NOMO-1 (cell line): ENCODE results near the gene MMP14.
"Not testable (repeated sequence)": the region's sequence is repeated elsewhere in the genome, so short reads cannot be mapped to it uniquely, and the experiment has no call there.

ENCODE experiments used
- DNase-seq, 2 experiments: peaks; one replicate each; lab custom pipeline; 2025; ENCODE audit not compliant: unreplicated experiment in 2 of 2; lab: John Stamatoyannopoulos, UW

Gene MMP14

GRCh38 chr14:22841311-22841710, 4.9 kb downstream of the MMP14 start:
- no peak for DNase-seq

DNA sequence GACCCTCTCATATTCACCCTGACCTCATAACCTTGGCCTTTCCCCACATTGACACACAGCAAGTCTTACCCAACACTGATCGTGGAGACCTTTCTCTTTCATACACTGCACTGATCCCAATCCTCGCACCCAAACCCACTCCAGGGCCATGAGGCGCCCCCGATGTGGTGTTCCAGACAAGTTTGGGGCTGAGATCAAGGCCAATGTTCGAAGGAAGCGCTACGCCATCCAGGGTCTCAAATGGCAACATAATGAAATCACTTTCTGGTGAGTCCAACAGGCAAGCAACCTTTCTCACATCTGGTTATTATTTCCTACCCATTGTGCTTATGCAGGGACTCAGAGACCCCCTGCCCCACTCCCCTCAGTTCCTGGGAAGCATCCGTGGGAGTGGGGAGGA, 5.4 kb downstream of the MMP14 start:
- DNase-seq, result no peak

DNA sequence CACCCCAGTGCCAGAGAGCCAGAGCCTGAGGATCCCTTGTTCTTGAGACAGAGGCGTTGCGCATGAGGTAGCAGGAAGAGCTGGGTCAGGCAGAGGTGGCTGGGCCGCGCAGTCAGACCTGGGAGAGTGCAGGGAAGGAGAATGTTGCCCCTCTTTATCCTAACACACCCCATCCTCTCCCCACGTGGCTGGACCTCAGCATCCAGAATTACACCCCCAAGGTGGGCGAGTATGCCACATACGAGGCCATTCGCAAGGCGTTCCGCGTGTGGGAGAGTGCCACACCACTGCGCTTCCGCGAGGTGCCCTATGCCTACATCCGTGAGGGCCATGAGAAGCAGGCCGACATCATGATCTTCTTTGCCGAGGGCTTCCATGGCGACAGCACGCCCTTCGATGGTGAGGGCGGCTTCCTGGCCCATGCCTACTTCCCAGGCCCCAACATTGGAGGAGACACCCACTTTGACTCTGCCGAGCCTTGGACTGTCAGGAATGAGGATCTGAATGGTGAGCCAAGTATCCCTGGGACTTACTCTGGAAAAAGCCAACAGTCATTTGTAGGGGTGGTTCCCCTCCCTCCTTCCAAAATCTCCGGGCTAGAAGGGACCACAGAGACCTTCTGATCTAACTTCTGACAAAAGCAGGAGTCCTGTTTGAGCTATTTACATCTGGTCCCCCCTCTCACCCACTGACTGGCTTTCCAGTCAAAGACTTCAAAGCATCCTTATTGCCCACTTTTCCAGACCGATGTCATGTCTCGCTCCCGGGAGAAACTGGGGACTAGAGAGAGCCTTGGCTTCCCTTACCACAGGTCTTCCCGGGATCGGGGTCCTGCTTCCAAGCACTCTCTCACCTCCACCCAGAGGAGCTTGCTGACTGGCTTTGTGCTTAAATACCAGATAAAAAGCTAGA, 6.1 kb downstream of the MMP14 start:
- DNase-seq, result no peak

GRCh38 chr14:22843123-22843925, 6.9 kb downstream of the MMP14 start:
- DNase-seq, result no peak

DNA sequence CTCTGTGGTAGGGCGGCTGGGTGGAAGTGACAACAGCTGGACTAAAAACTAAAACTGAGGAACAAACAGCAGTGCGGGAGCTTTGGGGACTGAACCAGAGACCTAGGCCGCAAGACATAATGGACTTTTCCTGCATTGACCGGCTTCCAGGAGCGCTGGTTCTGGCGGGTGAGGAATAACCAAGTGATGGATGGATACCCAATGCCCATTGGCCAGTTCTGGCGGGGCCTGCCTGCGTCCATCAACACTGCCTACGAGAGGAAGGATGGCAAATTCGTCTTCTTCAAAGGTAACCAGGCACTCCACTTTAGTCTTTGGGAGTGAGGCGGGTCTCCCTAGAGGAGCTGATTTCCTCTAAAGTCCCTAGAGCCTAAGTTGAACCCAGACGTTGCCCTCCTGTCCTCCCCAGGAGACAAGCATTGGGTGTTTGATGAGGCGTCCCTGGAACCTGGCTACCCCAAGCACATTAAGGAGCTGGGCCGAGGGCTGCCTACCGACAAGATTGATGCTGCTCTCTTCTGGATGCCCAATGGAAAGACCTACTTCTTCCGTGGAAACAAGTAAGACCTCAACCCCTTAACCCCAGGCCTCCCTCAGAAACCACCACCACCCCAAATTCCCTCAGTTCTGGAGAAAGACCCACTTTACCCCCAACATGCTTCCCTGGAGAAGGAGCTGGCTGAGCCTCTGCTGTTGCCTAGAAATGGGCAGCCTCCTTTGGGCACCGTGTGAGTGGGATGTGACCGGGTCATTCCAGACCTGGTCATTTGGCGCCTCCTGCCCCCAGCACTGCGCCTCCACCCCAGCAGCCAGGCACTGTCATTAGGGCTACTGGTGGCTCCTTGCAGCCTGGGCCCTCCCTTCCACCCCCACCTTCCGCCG, 8.1 kb downstream of the MMP14 start:
- no peak for DNase-seq

DNA sequence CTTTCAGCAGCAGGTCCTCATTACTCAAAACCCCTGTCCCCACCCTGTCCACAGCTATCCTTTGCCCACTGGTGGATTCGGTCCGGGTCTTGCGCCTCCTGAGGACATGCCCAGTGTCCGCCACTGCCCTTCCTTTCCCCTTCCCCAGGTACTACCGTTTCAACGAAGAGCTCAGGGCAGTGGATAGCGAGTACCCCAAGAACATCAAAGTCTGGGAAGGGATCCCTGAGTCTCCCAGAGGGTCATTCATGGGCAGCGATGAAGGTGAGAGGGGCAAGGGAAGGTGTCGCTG, 8.7 kb downstream of the MMP14 start:
- DNase-seq, result no peak

DNA sequence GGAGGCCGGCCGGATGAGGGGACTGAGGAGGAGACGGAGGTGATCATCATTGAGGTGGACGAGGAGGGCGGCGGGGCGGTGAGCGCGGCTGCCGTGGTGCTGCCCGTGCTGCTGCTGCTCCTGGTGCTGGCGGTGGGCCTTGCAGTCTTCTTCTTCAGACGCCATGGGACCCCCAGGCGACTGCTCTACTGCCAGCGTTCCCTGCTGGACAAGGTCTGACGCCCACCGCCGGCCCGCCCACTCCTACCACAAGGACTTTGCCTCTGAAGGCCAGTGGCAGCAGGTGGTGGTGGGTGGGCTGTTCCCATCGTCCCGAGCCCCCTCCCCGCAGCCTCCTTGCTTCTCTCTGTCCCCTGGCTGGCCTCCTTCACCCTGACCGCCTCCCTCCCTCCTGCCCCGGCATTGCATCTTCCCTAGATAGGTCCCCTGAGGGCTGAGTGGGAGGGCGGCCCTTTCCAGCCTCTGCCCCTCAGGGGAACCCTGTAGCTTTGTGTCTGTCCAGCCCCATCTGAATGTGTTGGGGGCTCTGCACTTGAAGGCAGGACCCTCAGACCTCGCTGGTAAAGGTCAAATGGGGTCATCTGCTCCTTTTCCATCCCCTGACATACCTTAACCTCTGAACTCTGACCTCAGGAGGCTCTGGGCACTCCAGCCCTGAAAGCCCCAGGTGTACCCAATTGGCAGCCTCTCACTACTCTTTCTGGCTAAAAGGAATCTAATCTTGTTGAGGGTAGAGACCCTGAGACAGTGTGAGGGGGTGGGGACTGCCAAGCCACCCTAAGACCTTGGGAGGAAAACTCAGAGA, 9.6 kb downstream of the MMP14 start:
- DNase-seq, result no peak

- no peak for DNase-seq
Measured at GRCh38 chr14:22846811-22847307, 10.5 kb downstream of the MMP14 start.

GRCh38 chr14:22847661-22848341, 11.4 kb downstream of the MMP14 start:
- DNase-seq, result no peak

DNA sequence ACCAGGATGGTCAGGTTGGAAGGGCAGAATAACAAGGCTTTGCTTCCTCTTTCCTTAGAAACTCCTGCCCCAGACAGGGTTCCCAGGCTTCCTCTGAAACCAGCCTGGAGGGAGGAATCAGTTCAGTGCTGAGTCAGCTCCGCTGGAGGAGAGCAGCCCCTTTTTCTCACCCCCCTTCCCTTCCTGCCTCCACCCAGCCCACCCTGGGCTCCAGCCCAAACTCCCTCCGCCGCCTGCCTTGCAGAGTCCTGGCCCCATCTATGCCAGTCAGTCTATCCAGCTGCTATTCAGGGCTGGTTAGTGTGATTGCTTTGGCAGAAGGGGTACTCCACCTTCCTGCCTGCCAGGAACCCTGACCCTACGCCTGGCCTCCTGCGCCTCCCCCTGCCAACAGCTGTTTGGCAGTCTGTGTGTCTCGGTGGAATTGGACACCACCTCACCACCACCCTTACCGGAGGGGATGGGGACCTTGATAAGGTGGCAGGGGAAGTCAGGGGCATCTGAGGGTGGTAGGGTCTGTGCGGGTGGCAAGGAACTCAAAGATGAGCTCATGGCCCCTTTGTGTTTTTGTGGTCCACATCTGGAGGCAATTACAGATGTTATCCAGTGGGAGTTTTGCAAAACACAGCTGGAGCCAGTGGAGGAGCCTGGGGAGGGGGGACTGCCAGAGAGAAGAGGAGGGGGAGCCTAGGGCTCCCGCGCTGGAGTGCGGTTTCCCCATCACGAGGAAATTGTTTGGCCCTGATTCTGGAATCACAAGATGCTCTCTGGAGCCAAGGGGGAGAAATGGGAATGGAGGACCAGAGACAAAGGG, 12.2 kb downstream of the MMP14 start:
- no peak for DNase-seq

GRCh38 chr14:22849212-22849819, 12.9 kb downstream of the MMP14 start:
- DNase-seq, result no peak

GRCh38 chr14:22850944-22851764, 14.8 kb downstream of the MMP14 start:
- peak; percentile 51 to 60 for DNase-seq

GRCh38 chr14:22852178-22852577, 15.8 kb downstream of the MMP14 start:
- DNase-seq, result not testable (repeated sequence)

GRCh38 chr14:22852599-22852939, 16.2 kb downstream of the MMP14 start:
- no peak for DNase-seq

- peak; percentile 60 to 77 for DNase-seq
Measured at GRCh38 chr14:22852940-22853767, 16.8 kb downstream of the MMP14 start.

GRCh38 chr14:22854296-22854695, 17.9 kb downstream of the MMP14 start:
- not testable (repeated sequence) for DNase-seq
